HepG2 (cell line): ENCODE results near the gene CA14. TPM values are rescaled to one million over a fixed set of nuclear protein-coding genes. Genes with fewer than 3 reads are reported as not detected.

ENCODE experiments used
- ERF ChIP-seq: IDR thresholded peaks from 2 replicates; pipeline ENCODE4 v1.6.1; 2018; ENCODE audit warnings: missing biosample characterization, missing genetic modification reagents
- FIP1L1 ChIP-seq: fragments of 200-400 bp; formaldehyde crosslinking; IDR thresholded peaks from 2 replicates; pipeline ENCODE4 v1.6.1; 2018; ENCODE audit warnings: low read depth, mild to moderate bottlenecking, low read length, moderate library complexity, borderline replicate concordance; ENCODE audit not compliant: insufficient read depth
- JARID2 ChIP-seq: sonication (generic); formaldehyde crosslinking; IDR thresholded peaks from 2 replicates; pipeline ENCODE4 v1.8.1; 2023; ENCODE audit warnings: missing genetic modification reagents, inconsistent platforms; ENCODE audit not compliant: insufficient replicate concordance
- MATR3 ChIP-seq: sonication (generic); formaldehyde crosslinking; IDR thresholded peaks from 2 replicates; pipeline ENCODE4 v1.4.0; 2020; ENCODE audit warnings: missing genetic modification reagents
- MED1 ChIP-seq: sonication (generic); formaldehyde crosslinking; IDR thresholded peaks from 2 replicates; pipeline ENCODE4 v1.4.0; 2020; ENCODE audit warnings: missing genetic modification reagents
- NFKBIZ ChIP-seq: IDR thresholded peaks from 2 replicates; pipeline ENCODE4 v1.6.1; 2018; ENCODE audit warnings: missing genetic modification reagents, missing compliant biosample characterization
- RNF2 ChIP-seq: fragments of 450-650 bp; conservative IDR thresholded peaks from 2 replicates; pipeline ENCODE4 v1.6.1; 2016; ENCODE audit warnings: low read depth
- SAP130 ChIP-seq: IDR thresholded peaks from 2 replicates; pipeline ENCODE4 v1.6.1; 2016; ENCODE audit warnings: low read depth
- ZBTB7B ChIP-seq: sonication (generic); formaldehyde crosslinking; IDR thresholded peaks from 2 replicates; pipeline ENCODE4 v1.4.0; 2020; ENCODE audit warnings: missing genetic modification reagents
- ZFYVE20 ChIP-seq: sonication (generic); formaldehyde crosslinking; IDR thresholded peaks from 2 replicates; pipeline ENCODE4 v1.8.0; 2023; ENCODE audit warnings: low read depth, mild to moderate bottlenecking, moderate library complexity, missing genetic modification reagents, borderline replicate concordance
- ZNF503 ChIP-seq: sonication (generic); formaldehyde crosslinking; IDR thresholded peaks from 2 replicates; pipeline ENCODE4 v1.4.0; 2020; ENCODE audit warnings: missing genetic modification reagents
- ZNF556 ChIP-seq: sonication (generic); formaldehyde crosslinking; IDR thresholded peaks from 2 replicates; pipeline ENCODE4 v1.4.0; 2020; ENCODE audit warnings: mild to moderate bottlenecking, missing genetic modification reagents, borderline replicate concordance
- ZNF761 ChIP-seq: sonication (generic); formaldehyde crosslinking; conservative IDR thresholded peaks from 2 replicates; pipeline ENCODE4 v1.4.0; 2020; ENCODE audit warnings: mild to moderate bottlenecking, missing genetic modification reagents
- ZNF770 ChIP-seq: sonication (generic); formaldehyde crosslinking; IDR thresholded peaks from 2 replicates; pipeline ENCODE4 v1.5.0; 2020; ENCODE audit warnings: mild to moderate bottlenecking, missing genetic modification reagents
- polyA plus RNA-seq, 8 experiments: library from polyadenylated mRNA; depleted of rRNA in 3 of 8; stranded (reverse) in 7 of 8; unstranded in 1 of 8; fragments of >200 nt; fragmentation: Illumina TruSeq in 4 of 8; extraction: Trizol in 4 of 8; gene quantifications; 2 replicates each; pipeline versions ENCODE4 v1.2.1 to v1.2.3, GENCODE V29; 2011 to 2016; ENCODE audit warnings: low read depth in 4 of 8, missing spikeins in 1 of 8, mixed read lengths in 1 of 8; ENCODE audit not compliant: insufficient read depth in 1 of 8
- total RNA-seq, 5 experiments: library from RNA; depleted of rRNA; stranded (reverse); fragments of >200 nt; fragmentation: Illumina TruSeq; extraction: Trizol; gene quantifications; 2 replicates each; pipeline ENCODE4 v1.2.3, GENCODE V29; 2016; ENCODE audit warnings: low read depth in 1 of 5
- TF ChIP-seq, protein P1 (sequence below): IDR thresholded peaks from 2 replicates; pipeline ENCODE4 v1.6.1; 2016
- TF ChIP-seq, protein P2 (sequence below): sonication (generic); formaldehyde crosslinking; IDR thresholded peaks from 2 replicates; pipeline ENCODE4 v1.8.0; 2022; ENCODE audit warnings: mild to moderate bottlenecking, missing genetic modification reagents; ENCODE audit not compliant: insufficient replicate concordance
- TF ChIP-seq, protein P3 (sequence below): sonication (generic); formaldehyde crosslinking; IDR thresholded peaks from 2 replicates; pipeline ENCODE4 v1.8.0; 2022; ENCODE audit warnings: missing genetic modification reagents, mild to moderate bottlenecking, inconsistent platforms, borderline replicate concordance

Gene CA14
- total and polyA plus RNA-seq, 2 of the 13 experiments (the other 11 are each of a cell fraction or from before 2014, with no cell fraction given), result 2.4 to 8.5 TPM

DNA sequence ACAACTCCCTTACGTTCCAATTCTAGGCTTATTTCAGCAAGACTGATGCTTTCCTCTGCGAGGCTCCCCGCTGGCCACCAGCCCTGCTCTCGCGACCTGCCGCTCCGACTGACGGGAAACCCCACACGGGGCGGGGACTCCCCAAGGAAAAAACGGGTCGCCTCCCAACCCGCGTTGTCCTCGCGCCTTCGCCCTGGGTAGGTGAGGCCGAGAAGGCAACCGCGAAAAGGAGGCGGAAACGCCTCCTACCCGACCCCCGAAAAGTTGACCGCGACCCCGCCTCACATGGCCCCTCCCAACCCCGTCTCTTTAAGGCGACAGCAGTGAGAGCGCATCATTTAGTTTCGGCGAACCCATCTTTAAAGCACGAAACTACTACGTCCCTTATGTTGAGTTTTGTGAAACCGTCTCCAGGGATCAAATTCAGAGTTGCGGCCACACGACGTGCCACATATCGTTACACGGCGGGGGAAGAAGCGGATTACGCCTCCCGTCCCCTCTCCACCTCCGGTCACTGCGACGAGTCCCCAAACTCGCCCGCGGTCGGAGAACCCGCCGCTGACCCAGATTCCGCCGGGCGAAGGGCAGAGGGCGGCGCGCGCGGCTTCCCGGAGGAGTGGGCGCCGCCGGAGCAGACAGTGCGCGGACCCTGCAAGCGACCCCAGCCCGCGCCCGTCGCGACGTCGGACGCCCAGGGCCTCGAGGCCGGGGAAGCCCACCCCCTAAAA, 22.8 kb upstream of the CA14 start (continued):
- TF ChIP-seq, protein P1, sequence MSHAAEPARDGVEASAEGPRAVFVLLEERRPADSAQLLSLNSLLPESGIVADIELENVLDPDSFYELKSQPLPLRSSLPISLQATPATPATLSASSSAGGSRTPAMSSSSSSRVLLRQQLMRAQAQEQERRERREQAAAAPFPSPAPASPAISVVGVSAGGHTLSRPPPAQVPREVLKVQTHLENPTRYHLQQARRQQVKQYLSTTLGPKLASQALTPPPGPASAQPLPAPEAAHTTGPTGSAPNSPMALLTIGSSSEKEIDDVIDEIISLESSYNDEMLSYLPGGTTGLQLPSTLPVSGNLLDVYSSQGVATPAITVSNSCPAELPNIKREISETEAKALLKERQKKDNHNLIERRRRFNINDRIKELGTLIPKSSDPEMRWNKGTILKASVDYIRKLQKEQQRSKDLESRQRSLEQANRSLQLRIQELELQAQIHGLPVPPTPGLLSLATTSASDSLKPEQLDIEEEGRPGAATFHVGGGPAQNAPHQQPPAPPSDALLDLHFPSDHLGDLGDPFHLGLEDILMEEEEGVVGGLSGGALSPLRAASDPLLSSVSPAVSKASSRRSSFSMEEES, result peak; percentile 47; the same call in 1 of the 2 replicates
- TF ChIP-seq ZNF770 (0 out of 2 replicates have a peak, but pooled peaks have one; percentile 24), NFKBIZ (CRISPR knock-in tag) (no peak; the same call in 1 of the 2 replicates), ZBTB7B (0 out of 2 replicates have a peak, but pooled peaks have one; percentile 18), MATR3 (CRISPR knock-in tag) (no peak), JARID2 (CRISPR knock-in tag) (no peak), RNF2 (no peak), MED1 (peak; percentile 51), ZNF503 (CRISPR knock-in tag) (no peak), ZNF761 (no peak), SAP130 (CRISPR knock-in tag) (peak; percentile 76), FIP1L1 (no peak), ZFYVE20 (CRISPR knock-in tag) (no peak), ZNF556 (CRISPR knock-in tag) (no peak), ERF (peak; percentile 59; the same call in 1 of the 2 replicates)
- TF ChIP-seq, protein P2, sequence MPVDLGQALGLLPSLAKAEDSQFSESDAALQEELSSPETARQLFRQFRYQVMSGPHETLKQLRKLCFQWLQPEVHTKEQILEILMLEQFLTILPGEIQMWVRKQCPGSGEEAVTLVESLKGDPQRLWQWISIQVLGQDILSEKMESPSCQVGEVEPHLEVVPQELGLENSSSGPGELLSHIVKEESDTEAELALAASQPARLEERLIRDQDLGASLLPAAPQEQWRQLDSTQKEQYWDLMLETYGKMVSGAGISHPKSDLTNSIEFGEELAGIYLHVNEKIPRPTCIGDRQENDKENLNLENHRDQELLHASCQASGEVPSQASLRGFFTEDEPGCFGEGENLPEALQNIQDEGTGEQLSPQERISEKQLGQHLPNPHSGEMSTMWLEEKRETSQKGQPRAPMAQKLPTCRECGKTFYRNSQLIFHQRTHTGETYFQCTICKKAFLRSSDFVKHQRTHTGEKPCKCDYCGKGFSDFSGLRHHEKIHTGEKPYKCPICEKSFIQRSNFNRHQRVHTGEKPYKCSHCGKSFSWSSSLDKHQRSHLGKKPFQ (CRISPR knock-in tag), result peak; percentile 71
- TF ChIP-seq, protein P3, sequence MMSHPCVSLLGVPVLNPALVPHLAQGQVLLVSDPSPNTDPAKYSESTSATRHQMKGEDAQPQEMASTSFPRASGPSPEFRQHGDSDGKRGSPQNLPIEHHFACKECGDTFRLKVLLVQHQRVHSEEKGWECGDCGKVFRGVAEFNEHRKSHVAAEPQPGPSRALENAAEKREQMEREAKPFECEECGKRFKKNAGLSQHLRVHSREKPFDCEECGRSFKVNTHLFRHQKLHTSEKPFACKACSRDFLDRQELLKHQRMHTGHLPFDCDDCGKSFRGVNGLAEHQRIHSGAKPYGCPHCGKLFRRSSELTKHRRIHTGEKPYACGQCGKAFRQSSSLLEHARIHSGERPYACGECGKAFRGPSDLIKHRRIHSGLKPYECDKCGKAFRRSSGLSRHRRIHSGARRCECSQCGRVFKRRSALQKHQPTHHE (CRISPR knock-in tag), result no peak
